ENCODE results near the gene IL17RD. TPM values are rescaled to one million over a fixed set of nuclear protein-coding genes. Genes with fewer than 3 reads are reported as not detected.

The IL17RD gene
- total RNA-seq, 1 experiment from 2014 or later, result 31.7 TPM

DNA sequence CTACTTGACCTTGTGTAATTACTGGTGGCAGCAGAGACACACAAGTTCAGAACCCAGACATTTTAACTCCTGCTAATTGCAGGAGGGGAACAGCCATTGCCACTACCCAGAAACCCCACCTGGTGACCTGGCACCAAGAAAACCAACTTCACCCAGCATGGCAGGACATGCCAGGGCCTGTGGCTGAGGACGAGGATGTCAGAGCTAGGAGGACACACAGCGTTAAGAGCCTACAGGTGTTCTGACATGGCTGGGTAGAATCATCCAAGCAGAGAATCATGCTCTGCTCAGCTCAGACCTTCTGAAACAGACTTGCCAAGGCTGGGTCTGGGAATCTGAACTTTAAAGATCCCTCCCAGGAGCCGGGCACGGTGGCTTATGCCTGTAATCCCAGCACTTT, 116.4 kb downstream of the IL17RD start:
- no peak overlapping the region for H4K8ac ChIP-seq (replicated peaks; ENCODE audit: insufficient read length, low read depth, low read length)
- Mint-ChIP-seq H3K4me3 (no peak overlapping the region), H3K27me3 (ENCODE audit: low read depth) (no peaks in the 10 kb centered on the region), H3K27ac (no peak overlapping the region), H3K36me3 (ENCODE audit: insufficient read depth in 1 of 3, low read depth in 3 of 3) (no peaks in the 10 kb centered on the region), H3K9me3 (no peaks in the 10 kb centered on the region), H3K4me1 (peaks cover 7 to 17% of the 10 kb centered on the region in 2 experiments)
- no peak overlapping the region for H3K27ac ChIP-seq (ENCODE audit: insufficient read length, low read depth, low read length)
- no peaks in the 10 kb centered on the region for H3K79me1 ChIP-seq (ENCODE audit: insufficient read depth, low read depth, low read length, poor library complexity, severe bottlenecking)
- no peak overlapping the region for H2BK5ac ChIP-seq (ENCODE audit: insufficient read length, low read length)
- H2AK5ac ChIP-seq (ENCODE audit: insufficient read length, low read length), result no peak overlapping the region
- H4K20me1 ChIP-seq (ENCODE audit: control insufficient read depth, insufficient read depth, insufficient read length), result no peaks in the 10 kb centered on the region
- WGBS (ENCODE audit: extremely low coverage, insufficient read length, low lambda C conversion rate), result no CpG with 5 or more reads among the region's 4 CpGs
- no peak overlapping the region for H3T11ph ChIP-seq (ENCODE audit: low read length)
- TF ChIP-seq, protein P1, sequence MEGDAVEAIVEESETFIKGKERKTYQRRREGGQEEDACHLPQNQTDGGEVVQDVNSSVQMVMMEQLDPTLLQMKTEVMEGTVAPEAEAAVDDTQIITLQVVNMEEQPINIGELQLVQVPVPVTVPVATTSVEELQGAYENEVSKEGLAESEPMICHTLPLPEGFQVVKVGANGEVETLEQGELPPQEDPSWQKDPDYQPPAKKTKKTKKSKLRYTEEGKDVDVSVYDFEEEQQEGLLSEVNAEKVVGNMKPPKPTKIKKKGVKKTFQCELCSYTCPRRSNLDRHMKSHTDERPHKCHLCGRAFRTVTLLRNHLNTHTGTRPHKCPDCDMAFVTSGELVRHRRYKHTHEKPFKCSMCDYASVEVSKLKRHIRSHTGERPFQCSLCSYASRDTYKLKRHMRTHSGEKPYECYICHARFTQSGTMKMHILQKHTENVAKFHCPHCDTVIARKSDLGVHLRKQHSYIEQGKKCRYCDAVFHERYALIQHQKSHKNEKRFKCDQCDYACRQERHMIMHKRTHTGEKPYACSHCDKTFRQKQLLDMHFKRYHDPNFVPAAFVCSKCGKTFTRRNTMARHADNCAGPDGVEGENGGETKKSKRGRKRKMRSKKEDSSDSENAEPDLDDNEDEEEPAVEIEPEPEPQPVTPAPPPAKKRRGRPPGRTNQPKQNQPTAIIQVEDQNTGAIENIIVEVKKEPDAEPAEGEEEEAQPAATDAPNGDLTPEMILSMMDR (conservative IDR thresholded peaks at IDR 0.05), result no peak
- H3K56ac ChIP-seq (ENCODE audit: insufficient read length, low read depth, low read length), result no peak overlapping the region
- H3K4ac ChIP-seq (ENCODE audit: low read depth, low read length), result no peak overlapping the region
- H3K23me2 ChIP-seq (ENCODE audit: insufficient read length, low read depth, low read length, poor library complexity, severe bottlenecking), result no peaks in the 10 kb centered on the region
- H3K9me3 ChIP-seq (ENCODE audit: control insufficient read depth, low read depth, low read length), result no peaks in the 10 kb centered on the region
- no peak overlapping the region for H3K23ac ChIP-seq (ENCODE audit: insufficient read length, low read depth, low read length)
- H3K18ac ChIP-seq (ENCODE audit: insufficient read length, low read depth, low read length), result no peak overlapping the region
- no peak overlapping the region for H2BK20ac ChIP-seq (ENCODE audit: low read depth, low read length, poor library complexity, severe bottlenecking)
- no peaks in the 10 kb centered on the region for H3K79me2 ChIP-seq (ENCODE audit: insufficient read depth, low read length)
- peaks cover 4% of the 10 kb centered on the region; the same call in 1 of the 2 replicates for H3K4me1 ChIP-seq (ENCODE audit: insufficient read depth, low read length)
- no peak overlapping the region for H2BK12ac ChIP-seq (ENCODE audit: insufficient read length, low read depth, low read length)
- no peak overlapping the region for H4K91ac ChIP-seq (ENCODE audit: insufficient read length, low read depth, low read length)
- H2AFZ ChIP-seq (ENCODE audit: low read length), result no peak overlapping the region
- DNase-seq, result no peak
- no peak overlapping the region for H2BK120ac ChIP-seq (ENCODE audit: low read depth, low read length, poor library complexity, severe bottlenecking)
- H2BK15ac ChIP-seq (ENCODE audit: low read depth, low read length), result no peak overlapping the region
- H3K9ac ChIP-seq (ENCODE audit: extremely low read depth, insufficient read length, low read length), result no peak overlapping the region
- no peak overlapping the region for H3K4me2 ChIP-seq (ENCODE audit: insufficient read depth, insufficient read length, low read length)
- H3K14ac ChIP-seq (ENCODE audit: insufficient read depth, low read length), result no peak overlapping the region
- no peak overlapping the region for H4K5ac ChIP-seq (ENCODE audit: insufficient read length, low read depth, low read length)
- no peaks in the 10 kb centered on the region for H3K27me3 ChIP-seq (ENCODE audit: insufficient read depth, low read length)
